ENCODE measurements around the gene PYGO1.
A peak's percentile ranks its signal among the peaks of the same experiment; 100 is the strongest.
"Not testable (repeated sequence)": the region's sequence is repeated elsewhere in the genome, so short reads cannot be mapped to it uniquely, and the experiment has no call there.

The PYGO1 gene

GRCh38 chr15:55564347-55565145 lies 23.6 kb downstream of the PYGO1 start:
- no peak for DNase-seq

DNA sequence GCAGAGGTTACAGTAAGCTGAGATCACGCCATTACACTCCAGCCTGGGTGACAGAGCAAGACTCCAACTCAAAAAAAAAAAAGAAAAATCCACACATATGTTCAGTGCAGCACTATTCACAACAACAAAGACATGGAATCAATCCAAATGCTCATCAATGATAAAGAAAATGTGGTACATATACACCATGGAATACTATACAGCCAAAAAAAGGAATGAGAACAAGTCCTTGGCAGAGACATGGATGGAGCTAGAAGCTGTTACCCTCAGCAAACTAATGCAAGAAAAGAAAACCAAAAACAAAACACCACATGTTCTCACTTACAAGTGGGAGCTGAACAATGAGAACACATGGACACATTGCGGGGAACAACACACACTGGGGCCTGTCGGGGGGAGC lies 25.5 kb downstream of the PYGO1 start:
- no peak for DNase-seq

DNA sequence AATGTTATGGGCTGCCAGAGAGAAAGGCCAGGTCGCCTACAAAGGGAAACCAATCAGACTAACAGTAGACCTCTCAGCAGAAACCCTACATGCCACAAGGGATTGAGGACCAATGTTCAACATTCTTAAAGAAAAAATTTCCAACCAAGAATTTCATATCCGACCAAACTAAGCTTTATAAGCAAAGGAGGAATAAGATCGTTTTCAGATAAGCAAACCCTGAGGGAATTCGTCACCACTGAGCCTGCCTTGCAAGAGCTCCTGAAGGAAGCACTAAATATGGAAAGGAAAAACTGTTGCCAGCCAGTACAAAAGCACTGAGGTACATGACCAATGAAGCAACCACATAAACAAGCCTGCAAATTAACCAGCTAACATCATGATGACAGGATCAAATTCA lies 33.1 kb downstream of the PYGO1 start:
- DNase-seq: no peak

DNA sequence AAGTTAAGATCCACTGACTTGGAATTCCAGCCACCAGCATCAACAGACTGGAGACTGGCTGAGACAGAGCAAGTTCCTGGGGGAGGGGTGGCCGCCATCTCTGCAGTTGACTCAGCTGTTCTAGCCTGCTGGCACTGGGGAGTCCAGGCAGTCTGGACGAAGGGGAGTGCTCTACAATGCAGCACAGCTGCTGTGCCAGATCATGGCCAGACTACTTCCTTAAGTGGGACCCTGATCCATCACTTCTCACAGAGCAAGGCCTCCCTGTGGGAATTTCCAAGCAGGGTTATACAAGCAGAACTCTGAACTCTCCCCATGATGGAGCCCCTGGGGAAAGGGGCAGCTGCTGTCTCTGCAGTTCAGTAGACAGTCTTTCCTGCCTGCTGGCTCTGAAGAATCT lies 35.2 kb downstream of the PYGO1 start:
- no peak for DNase-seq

DNA sequence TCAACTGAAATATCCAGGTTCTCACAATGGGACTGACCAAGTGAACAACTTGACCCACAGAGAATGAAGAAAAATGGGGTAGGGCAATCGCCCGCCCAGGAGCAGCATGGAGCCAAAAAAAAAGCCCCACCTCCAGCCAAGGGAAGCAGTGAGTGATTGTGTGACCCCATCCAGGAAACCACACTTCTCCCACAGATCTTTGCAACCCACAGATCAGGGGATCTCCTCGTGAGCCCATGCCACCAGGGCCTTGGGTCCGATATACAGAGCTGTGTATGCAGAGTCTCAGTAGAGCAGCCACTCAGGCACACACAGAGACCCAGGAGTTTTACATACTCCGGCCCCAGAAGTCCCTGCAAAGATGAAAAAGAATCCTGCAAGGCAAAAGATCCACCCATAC lies 35.7 kb downstream of the PYGO1 start:
- no peak for DNase-seq

DNA sequence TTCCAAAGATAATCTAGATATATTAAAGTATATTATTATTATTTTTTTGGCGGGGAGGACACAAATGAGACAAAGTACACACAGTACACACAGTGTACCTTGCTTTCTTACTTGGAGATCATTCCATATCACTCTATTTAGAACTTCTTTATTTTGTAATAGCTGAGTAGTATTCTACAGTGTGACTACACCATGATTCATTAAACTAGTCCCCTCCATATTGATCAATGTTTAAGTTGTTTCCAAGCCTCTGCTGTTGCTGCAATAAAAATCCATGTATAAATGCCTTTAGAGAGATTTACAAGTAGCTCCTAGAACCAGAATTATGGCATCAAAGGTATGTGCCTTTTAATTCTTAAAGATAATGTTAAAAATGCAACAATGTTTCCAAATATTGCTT lies 38.8 kb downstream of the PYGO1 start:
- DNase-seq: no peak

GRCh38 chr15:55546718-55547117 lies 41.4 kb downstream of the PYGO1 start:
- DNase-seq: no peak

DNA sequence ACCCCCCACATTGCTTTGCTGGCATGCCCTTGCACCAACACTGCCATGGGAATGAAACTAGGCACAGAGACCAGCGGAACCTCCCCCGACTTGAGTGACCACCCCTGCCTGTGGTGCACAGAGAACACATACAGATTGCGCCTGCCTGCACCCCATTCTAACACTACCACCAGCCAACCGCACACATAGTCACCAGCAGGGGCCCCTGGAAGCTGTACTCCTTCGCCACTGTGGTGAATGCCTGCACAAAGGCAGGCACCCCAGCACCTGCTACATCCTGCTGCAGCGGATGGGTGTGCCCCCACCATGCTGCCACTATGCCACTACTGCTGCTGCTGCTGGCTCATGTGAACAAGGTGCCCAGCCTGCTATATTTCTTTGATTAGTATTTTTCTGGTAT lies 52.7 kb downstream of the PYGO1 start:
- peak; percentile 23 for DNase-seq

DNA sequence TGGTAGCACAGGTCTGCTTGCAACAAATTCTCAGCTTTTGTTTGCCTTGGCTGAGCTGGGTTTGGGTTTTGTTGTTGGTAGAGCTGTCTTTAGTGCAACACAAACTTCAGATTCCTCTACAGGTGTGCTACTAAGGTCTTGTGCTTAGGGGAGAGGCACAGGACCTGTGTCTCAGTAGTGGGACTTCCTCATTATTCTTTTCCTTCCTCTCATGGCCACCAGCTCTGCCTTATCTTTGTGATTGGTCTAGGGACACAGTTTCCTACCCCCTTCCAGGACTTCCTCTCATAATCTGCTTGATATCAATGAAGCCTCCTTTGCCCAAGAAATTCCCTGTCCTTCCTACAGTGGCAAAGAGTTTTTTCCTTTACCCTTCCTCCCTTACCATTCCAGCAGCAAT lies 55.2 kb downstream of the PYGO1 start:
- no peak for DNase-seq

GRCh38 chr15:55530861-55531313 lies 57.3 kb downstream of the PYGO1 start:
- DNase-seq: no peak

GRCh38 chr15:55528812-55529211 lies 59.3 kb downstream of the PYGO1 start:
- DNase-seq: no peak

DNA sequence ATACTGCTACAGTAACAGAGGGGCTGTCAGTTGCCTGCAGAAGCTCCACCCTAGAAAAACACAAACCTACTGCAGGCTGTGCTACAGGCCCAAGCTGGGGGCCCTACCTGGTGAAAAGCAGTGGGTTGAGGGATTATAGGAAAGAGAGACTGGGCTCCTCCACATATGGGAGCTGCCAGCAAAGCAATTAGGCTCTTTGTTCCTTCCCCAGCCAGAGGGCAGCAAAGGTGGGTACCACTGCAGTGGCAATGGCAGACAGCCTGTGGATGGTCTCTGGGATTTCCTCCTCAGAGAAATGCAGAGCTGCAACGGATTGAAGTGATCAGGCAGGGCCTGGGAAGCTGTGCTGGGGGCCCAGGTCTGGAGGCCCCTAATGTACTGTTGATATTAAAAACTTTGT lies 61.0 kb downstream of the PYGO1 start:
- DNase-seq: no peak

DNA sequence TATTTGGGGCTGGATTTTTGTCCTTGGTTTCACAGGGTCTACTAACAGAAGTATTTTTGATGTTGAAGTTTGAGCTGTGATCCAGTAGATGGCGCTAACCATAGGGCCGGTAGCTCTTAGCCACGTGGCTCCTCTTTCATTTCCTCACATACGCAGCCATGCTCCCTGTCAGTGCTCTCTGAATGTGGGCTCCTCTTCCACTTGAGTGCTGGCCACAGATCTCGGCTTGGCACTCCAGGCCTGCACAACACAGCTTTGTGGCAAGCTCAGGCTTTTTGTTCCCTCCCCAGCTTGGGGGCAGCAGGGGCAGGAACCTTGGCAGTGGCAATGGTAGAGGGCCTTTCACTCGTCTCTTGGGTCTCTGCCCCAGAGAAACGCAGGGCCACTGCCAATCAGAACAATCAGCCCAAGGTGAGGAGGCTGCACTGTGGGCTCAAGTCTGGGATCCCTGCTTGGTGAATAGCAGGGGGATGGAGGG lies 61.5 kb downstream of the PYGO1 start:
- no peak for DNase-seq

DNA sequence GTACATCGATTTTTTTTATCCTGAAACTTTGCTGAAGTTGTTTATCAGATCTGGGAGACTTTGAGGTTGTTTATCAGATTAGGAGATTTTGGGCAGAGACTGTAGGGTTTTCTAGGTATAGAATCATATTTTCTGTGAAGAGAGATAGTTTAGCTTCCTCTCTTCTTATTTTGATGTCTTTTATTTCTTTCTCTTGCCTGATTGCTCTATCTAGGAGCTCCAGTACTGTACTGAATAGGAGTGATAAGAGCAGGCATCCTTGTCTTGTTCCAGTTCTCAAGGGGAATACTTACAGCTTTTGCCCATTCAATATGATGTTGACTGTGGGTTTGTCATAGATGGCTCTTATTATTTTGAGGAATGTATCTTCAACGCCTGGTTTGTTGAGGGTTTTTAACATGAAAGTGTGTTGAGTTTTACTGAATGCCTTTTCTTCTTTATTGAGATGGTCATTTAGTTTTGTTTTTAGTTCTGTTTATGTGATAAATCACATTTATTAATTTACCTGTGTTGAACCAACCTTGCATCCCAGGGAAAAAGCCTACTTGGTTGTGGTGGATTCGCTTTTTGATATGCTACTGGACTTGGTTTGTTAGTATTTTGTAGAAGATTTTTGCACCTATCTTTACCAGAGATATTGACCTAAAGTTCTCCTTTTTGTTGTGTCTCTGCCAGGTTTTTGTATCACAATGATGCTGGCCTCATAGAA lies 65.2 kb downstream of the PYGO1 start:
- DNase-seq: no peak

DNA sequence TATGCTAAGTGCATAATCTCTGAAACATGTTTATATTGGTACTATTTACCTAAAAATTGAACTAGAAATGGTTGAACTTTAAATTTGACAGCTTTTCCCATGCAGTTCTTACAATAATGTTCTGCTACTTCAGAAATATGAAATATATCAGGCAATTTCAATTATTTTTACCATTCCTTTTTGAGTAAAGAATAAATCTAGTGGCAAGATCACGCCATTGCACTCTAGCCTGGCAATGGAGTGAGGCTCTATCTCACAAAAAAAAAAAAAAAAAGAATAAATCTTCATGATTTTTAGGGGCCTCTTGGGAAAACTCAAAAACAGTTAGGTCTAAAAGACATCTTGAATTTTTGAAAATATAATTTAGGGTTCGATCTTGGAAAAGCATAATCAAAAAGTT lies 69.5 kb downstream of the PYGO1 start:
- DNase-seq: no peak

- no peak for DNase-seq
Measured at GRCh38 chr15:55518009-55518408, 70.1 kb downstream of the PYGO1 start.

GRCh38 chr15:55515991-55516776 lies 72.0 kb downstream of the PYGO1 start:
- no peak for DNase-seq

- DNase-seq: no peak
Measured at GRCh38 chr15:55515491-55515890, 72.7 kb downstream of the PYGO1 start.

- no peak for DNase-seq
Measured at GRCh38 chr15:55514414-55514850, 73.7 kb downstream of the PYGO1 start.

DNA sequence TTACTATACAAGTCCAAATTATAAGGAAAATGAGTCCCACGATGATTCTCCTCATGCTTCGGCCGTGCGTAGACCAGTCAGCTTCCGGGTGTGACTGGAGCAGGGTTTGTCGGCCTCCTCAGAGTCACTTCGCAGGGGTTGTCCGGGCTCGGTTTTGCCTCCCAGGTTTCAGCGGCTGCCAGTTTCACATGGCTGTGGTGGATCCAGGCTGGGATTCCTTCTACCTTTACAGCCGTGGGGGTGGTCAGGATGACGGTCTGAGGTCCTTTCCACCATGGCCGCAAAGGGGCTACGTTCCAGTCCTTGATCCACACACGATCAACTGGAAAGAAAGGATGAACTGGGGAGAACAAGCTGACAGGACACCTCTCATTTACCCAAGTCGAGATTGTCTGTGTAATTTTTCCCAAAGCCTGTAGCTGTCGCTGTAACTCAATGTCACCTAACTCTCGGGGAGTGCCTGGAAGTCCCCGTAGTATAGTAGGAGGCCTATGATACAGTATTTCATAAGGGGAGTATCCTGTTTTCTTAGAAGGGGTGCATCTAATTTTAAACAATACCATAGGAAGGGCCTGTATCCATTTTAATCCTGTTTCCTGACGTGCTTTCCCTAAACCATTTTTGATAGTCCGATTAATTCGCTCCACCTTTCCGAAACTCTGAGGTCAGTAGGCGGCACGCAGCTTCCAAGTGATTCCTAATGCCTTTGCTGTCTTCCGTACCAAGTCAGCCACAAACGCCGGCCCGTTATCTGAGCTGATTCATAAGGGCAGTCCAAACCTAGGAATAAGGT lies 74.3 kb downstream of the PYGO1 start:
- not testable (repeated sequence) for DNase-seq

DNA sequence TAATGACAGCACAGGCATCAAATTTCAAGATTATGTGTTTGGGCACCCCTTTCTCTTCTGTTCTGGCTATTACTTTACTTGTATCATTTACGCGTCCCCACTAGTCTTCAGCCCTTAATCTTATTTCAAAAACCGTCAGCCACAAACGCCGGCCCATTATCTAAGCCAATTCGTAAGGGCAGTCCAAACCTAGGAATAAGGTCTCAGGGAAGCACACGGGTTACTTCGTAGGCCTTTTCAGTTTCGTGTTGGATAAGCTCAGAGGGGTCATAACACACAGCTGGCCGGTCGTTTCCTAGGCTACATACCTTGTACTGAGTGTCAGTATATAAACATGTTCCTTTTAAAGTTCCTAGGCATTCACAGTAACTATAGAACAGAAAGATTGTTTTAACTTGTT lies 75.0 kb downstream of the PYGO1 start:
- DNase-seq: no peak

DNA sequence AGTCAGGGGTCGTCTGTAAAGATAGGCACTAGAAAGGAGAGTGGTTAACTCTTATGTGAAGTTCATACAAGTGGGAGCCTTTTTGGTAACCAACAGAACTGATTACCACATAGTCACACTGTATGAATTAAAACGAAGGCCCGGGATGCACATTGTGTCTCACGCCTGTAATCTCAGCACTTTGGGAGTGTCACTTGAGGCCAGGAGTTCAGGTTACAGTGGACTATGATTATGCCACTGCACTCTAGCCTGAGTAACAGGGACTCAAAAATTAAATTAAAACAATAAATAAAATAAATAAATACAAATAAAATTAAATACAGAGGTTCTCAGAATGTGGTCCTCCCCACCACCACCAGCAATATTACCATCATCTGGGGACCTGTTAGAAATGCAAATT lies 80.6 kb downstream of the PYGO1 start:
- no peak for DNase-seq

DNA sequence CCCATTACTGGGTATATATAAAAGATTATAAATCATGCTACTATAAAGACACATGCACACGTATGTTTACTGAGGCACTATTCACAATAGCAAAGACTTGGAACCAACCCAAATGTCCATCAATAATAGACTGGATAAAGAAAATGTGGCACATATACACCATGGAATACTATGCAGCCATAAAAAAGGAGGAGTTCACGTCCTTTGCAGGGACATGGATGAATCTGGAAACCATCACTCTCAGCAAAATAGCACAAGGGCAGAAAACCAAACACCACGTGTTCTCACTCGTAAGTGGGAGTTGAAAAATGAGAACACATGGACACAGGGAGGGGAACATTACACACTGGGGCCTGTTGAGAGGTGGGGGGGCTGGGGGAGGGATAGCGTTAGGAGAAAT lies 82.7 kb downstream of the PYGO1 start:
- DNase-seq: not testable (repeated sequence)
